ENCODE measurements around the gene STEEP1.
A peak's percentile ranks its signal among the peaks of the same experiment; 100 is the strongest.
"Not testable (repeated sequence)": the region's sequence is repeated elsewhere in the genome, so short reads cannot be mapped to it uniquely, and the experiment has no call there.

Gene STEEP1

DNA sequence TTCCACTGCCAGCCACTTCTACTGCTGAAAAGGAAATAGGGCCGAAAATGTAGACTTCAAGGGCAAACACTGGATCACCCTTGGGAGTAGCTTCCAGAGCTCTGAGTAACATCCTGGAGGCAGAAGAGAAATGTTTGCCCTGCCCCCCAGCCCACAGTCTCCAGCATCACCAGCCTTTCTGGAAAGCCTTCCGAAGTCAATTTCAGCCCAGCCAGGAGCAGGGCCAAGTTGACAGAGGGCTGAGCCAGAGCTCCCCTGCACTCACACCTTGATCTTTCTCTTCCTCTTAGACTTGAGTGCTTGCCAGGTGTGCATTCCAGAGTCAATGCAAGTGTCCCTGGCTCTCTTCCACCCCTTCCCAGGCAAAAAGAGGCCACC is 61.7 kb downstream of the STEEP1 start:
- H3K27ac ChIP-seq, result peak overlapping the region; percentile 36; the same call in 1 of the 2 replicates
- TF ChIP-seq, protein P1, sequence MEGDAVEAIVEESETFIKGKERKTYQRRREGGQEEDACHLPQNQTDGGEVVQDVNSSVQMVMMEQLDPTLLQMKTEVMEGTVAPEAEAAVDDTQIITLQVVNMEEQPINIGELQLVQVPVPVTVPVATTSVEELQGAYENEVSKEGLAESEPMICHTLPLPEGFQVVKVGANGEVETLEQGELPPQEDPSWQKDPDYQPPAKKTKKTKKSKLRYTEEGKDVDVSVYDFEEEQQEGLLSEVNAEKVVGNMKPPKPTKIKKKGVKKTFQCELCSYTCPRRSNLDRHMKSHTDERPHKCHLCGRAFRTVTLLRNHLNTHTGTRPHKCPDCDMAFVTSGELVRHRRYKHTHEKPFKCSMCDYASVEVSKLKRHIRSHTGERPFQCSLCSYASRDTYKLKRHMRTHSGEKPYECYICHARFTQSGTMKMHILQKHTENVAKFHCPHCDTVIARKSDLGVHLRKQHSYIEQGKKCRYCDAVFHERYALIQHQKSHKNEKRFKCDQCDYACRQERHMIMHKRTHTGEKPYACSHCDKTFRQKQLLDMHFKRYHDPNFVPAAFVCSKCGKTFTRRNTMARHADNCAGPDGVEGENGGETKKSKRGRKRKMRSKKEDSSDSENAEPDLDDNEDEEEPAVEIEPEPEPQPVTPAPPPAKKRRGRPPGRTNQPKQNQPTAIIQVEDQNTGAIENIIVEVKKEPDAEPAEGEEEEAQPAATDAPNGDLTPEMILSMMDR (conservative IDR thresholded peaks at IDR 0.05), result no peak

DNA sequence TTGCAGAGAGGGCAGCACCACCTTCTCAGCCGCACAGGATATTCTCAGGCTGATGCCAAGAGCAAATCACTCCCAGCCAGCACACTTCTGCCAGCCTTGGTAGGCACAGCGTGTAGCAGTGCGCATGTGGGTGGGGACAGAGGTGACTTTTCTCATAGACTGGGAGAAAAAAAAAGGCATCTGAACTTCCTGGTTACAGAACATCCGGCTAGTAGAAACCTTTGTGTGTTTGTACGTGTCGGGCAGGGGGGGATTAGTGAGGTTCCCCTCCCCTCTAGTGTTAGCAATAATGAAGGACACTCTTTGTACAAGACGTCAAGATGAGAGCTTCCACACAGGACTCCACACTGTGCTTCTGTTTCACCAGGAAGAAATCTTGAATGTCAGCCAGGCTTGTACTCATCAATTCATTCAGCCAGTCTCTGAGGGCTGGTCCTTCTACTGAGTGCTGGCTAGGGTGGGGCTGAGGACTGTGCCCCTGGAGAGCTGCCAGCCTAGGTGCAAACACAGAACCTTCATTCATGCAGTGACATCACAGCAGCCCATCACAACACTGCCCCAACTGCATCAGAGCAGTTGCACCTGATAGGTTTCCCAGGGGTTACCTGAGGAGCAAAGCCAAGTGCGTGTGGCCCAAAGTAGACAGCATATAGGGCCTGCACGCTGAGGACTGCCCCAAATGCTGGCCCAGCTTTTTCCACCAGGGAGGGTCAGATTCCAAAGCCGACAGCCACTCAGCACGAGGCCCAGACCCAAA is 62.3 kb downstream of the STEEP1 start:
- peak overlapping the region; percentile 36; the same call in 1 of the 2 replicates for H3K27ac ChIP-seq
- TF ChIP-seq, protein P1 (conservative IDR thresholded peaks at IDR 0.05), result no peak

DNA sequence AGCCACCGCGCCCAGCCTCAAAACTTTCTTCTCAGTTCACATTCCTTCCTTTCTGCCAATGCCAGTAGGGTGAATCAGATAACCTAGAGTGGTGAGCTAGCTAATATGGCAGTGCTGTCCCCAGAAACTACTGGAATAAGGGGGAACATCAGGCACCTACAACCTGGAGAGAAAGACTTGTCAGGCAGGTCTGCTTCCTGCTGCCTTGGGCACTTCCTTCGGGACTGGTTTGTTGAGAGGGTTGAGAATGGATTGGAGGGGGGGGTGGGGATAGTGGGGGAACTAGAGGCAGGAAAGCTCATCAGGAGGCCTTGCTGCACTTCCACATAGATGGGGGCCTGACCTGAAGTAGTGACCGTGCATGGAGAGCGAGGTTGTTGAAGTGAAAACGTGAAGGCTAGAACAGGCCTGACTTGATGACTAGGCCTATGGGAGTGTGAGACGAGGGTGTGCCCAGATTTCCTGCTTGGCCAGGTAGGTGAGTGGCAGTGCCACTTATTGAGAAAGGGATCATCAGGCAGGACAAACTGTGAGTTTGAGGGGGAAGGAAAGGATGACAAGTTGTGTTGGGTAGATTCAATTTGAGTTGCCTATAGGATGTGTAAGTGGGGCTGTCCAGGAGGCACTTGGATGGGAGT is 63.6 kb downstream of the STEEP1 start:
- TF ChIP-seq, protein P1 (conservative IDR thresholded peaks at IDR 0.05), result no peak
- H3K27ac ChIP-seq, result no peak overlapping the region; the same call in 1 of the 2 replicates

DNA sequence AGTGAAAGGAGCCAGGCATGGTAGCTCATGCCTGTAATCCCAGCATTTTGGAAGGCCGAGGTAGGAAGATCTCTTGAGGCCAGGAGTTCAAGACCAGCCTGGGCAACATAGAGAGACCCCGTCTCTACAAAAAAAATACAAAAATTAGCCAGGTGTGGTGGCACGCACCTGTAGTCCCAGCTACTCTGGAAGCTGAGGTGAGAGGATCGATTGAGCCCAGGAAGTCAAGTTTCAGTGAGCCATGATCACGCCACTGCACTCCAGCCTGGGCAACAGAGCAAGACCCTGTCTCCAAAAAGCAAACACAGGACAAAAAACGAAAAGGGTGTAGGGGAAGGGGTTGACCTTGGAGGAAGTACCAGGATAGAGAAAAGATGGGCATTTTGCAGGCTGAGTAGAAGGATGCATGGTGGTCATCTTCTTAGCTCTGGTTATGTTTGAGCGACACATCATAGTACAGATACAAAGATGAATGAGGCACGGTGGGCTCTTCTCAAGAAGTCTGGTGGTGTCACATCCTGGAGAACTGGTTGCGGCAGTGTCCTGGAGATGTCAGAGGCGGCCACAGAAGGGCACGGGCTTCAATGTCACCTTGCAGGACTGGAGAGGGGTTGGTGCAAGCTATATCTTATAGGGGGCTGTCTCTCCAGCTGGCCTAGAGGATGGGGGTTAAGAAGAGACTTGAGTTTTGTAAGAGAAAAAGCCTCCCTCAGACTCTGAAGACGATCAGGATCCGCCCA is 65.0 kb downstream of the STEEP1 start:
- TF ChIP-seq, protein P1 (conservative IDR thresholded peaks at IDR 0.05), result no peak
- no peak overlapping the region for H3K27ac ChIP-seq

DNA sequence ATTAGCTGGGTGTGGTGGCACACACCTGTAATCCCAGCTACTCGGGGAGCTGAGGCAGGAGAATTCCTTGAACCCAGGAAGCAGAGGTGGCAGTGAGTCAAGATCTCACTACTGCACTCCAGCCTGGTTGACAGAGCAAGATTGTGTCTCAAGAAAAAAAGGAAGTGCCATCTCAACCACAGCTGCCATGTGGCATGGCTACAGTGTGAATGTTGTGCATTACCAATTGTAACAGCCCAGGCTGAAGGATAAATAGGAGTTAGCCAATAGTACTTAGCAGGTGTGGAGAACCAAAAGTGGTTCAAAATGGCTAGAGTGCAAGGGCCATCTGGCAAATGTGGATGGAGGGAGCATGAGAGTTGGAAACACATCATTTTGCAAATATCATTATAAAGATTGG is 68.0 kb downstream of the STEEP1 start:
- H3K27ac ChIP-seq, result no peak overlapping the region

GRCh38 chrX:119495734-119496726 is 69.2 kb downstream of the STEEP1 start:
- no peak overlapping the region for H3K27ac ChIP-seq
- TF ChIP-seq, protein P1 (conservative IDR thresholded peaks at IDR 0.05), result no peak

More for the DNA sequence above, 68.0 kb downstream of the STEEP1 start:
- TF ChIP-seq, protein P1 (conservative IDR thresholded peaks at IDR 0.05), result no peak

DNA sequence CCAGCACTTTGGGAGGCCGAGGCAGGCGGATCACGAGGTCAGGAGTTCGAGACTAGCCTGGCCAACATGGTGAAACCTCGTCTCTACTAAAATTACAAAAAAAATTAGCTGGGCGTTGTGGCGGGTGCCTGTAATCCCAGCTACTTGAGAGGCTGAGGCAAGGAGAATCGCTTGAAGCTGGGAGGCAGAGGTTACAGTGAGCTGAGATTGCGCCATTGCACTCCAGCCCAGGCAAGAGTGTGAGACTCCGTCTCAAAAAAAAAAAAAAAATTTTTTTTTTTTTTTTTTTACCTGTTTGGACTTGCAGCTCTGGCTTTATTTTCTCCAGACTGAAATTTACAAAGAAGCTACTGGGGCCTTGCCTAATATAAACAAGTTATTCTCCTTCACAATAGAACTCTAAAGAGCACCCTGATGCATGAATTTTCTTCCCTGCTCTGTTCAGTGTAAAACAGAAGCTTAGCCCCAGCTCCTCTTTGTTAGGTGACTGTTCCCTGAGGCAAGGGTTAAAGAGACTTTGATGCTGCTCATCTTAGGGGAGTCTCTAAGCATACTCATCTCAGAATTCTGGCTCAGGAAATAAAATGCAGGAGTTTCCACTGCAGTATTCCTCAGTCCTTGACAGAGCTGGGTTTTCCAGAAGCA is 71.2 kb downstream of the STEEP1 start:
- H3K27ac ChIP-seq, result not testable (repeated sequence)

Measured in VCaP (cell line).